Endodermal cell (in vitro differentiated cells): ENCODE results near the gene CLIC6. TPM values are rescaled to one million over a fixed set of nuclear protein-coding genes. Genes with fewer than 3 reads are reported as not detected.

Experiments
- DNase-seq: peaks from one replicate; pipeline ENCODE4 v3.0.0-alpha.2; 2017
- H3K27ac ChIP-seq: 2 replicates; pipeline ENCODE4 v1.5.1; 2013; ENCODE audit warnings: mild to moderate bottlenecking, low read depth, low read length, moderate library complexity
- H3K27me3 ChIP-seq: 2 replicates; pipeline ENCODE4 v1.6.1; 2013; ENCODE audit warnings: mild to moderate bottlenecking, low read length, moderate library complexity; ENCODE audit not compliant: insufficient read depth, control insufficient read depth, poor library complexity, severe bottlenecking
- H3K36me3 ChIP-seq: 2 replicates; pipeline ENCODE4 v1.7.0; 2013; ENCODE audit warnings: mild to moderate bottlenecking, low read length, moderate library complexity; ENCODE audit not compliant: control insufficient read depth, insufficient read depth
- H3K4me1 ChIP-seq: one replicate; pipeline ENCODE4 v1.7.0; 2013; ENCODE audit warnings: low read length; ENCODE audit not compliant: control insufficient read depth, insufficient read depth
- H3K4me3 ChIP-seq: 2 replicates; pipeline ENCODE4 v1.5.1; 2013; ENCODE audit warnings: mild to moderate bottlenecking, low read length, moderate library complexity
- H3K9ac ChIP-seq: 2 replicates; pipeline ENCODE4 v1.6.1; 2013; ENCODE audit warnings: mild to moderate bottlenecking, low read length, moderate library complexity; ENCODE audit not compliant: poor library complexity, severe bottlenecking; ENCODE audit errors: extremely low read depth
- H3K9me3 ChIP-seq: 2 replicates; pipeline ENCODE4 v1.6.1; 2013; ENCODE audit warnings: mild to moderate bottlenecking, low read length, moderate library complexity; ENCODE audit not compliant: control insufficient read depth
- H3K27ac Mint-ChIP-seq: 2 replicates; pipeline ENCODE4 v1.8.0; 2020; ENCODE audit warnings: mixed read lengths
- H3K27me3 Mint-ChIP-seq: 2 replicates; pipeline ENCODE4 v1.8.0; 2021; ENCODE audit warnings: mild to moderate bottlenecking, mixed read lengths; ENCODE audit not compliant: insufficient read depth
- H3K36me3 Mint-ChIP-seq: 2 replicates; pipeline ENCODE4 v1.8.0; 2020; ENCODE audit warnings: low read depth, mixed read lengths
- H3K4me1 Mint-ChIP-seq: 2 replicates; pipeline ENCODE4 v1.8.0; 2020; ENCODE audit warnings: mixed read lengths
- H3K4me3 Mint-ChIP-seq: 2 replicates; pipeline ENCODE4 v1.8.0; 2020; ENCODE audit warnings: mild to moderate bottlenecking, moderate library complexity, mixed read lengths
- H3K9me3 Mint-ChIP-seq: 2 replicates; pipeline ENCODE4 v1.8.0; 2020; ENCODE audit warnings: mild to moderate bottlenecking, mixed read lengths
- WGBS, 2 experiments: methylation state at CpG; one replicate each; pipeline versions ENCODE4 v1.1.5 to v1.1.7; 2013; ENCODE audit warnings: missing lambda C conversion rate in 2 of 2, mixed read lengths in 1 of 2; ENCODE audit not compliant: insufficient coverage in 1 of 2, insufficient read length in 1 of 2; 5-methylcytosine and 5-hydroxymethylcytosine counted together
- total RNA-seq, 2 donors: library from RNA; stranded (reverse); fragmentation: NEBNext Ultra II Directional in 1 of 2; extraction: Animal tissue kit (Norgen Biotek cat#: 25700) in 1 of 2; gene quantifications; 2 replicates in 1 of 2; 3 replicates in 1 of 2; pipeline ENCODE4 v1.2.1, GENCODE V29; 2021
- TF ChIP-seq, protein P1 (sequence below): fragments of 200-600 bp; sonication (generic); conservative IDR thresholded peaks from 2 replicates; pipeline ENCODE4 v1.5.0; 2021; ENCODE audit warnings: antibody characterized with exemption, mild to moderate bottlenecking

The CLIC6 gene
- total RNA-seq, 2 donors from 2014 or later = 1.7 to 2.4 TPM

DNA sequence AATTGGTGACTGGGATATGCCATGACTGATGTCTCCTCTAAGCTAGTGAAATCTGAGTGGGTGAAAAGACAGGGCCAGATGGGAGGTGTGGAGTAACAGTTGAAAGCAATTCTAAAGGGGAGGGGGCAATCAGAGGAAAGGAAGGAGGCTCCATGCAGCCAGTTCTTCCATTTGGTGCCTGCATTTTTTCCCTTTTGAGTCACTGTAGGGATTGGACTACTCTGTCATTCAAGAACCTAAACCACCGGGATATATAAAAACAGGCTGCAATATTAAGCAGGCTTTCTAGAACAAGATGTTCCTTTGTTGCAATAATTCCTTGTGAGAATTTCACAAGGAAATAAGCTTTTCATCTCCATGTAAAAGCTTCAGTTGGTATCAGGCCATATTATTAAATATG is 18.3 kb downstream of the CLIC6 start:
- Histone ChIP-seq H3K4me1 (no peaks in the 10 kb centered on the region), H3K27ac (no peak overlapping the region), H3K4me3 (no peak overlapping the region), H3K27me3 (no peaks in the 10 kb centered on the region), H3K9me3 (no peaks in the 10 kb centered on the region), H3K9ac (no peak overlapping the region), H3K36me3 (no peaks in the 10 kb centered on the region)
- Mint-ChIP-seq H3K27ac (no peak overlapping the region), H3K4me1 (peaks cover 3% of the 10 kb centered on the region), H3K27me3 (peaks cover 7% of the 10 kb centered on the region), H3K36me3 (no peaks in the 10 kb centered on the region), H3K4me3 (no peak overlapping the region), H3K9me3 (peaks cover 5% of the 10 kb centered on the region)
- no peak for DNase-seq
- TF ChIP-seq, protein P1, sequence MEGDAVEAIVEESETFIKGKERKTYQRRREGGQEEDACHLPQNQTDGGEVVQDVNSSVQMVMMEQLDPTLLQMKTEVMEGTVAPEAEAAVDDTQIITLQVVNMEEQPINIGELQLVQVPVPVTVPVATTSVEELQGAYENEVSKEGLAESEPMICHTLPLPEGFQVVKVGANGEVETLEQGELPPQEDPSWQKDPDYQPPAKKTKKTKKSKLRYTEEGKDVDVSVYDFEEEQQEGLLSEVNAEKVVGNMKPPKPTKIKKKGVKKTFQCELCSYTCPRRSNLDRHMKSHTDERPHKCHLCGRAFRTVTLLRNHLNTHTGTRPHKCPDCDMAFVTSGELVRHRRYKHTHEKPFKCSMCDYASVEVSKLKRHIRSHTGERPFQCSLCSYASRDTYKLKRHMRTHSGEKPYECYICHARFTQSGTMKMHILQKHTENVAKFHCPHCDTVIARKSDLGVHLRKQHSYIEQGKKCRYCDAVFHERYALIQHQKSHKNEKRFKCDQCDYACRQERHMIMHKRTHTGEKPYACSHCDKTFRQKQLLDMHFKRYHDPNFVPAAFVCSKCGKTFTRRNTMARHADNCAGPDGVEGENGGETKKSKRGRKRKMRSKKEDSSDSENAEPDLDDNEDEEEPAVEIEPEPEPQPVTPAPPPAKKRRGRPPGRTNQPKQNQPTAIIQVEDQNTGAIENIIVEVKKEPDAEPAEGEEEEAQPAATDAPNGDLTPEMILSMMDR = no peak
- WGBS, 2 experiments = 0% methylated on average over 1 of the region's 1 CpG

DNA sequence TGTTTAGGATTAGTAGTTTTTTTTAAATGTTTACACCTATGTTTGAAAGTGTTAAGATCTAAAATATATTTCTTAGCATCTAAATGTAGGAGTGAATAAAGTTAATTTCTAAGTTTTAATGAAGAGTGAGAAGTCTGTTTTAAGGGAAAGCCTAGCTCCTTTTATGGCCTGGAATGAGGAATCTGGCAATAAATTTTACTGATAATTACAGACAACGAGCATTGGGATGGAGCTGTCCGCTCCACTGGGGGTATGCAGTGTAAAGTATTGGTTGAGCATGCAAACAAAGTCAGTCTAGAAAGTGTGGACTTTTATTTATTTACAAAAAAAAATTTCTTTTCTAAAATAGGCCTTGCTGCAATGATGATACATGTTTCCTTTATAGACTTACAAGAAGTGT is 19.0 kb downstream of the CLIC6 start:
- no peak for DNase-seq
- TF ChIP-seq, protein P1 = no peak
- H3K36me3 Mint-ChIP-seq = no peaks in the 10 kb centered on the region
- no peak overlapping the region for H3K27ac ChIP-seq
- 98 to 100% methylated on average over 1 to 2 of the region's 2 CpGs for WGBS, 2 experiments
- peaks cover 7% of the 10 kb centered on the region for H3K27me3 Mint-ChIP-seq
- no peaks in the 10 kb centered on the region for H3K36me3 ChIP-seq
- H3K9me3 Mint-ChIP-seq = peaks cover 5% of the 10 kb centered on the region
- no peak overlapping the region for H3K9ac ChIP-seq
- H3K4me3 Mint-ChIP-seq = no peak overlapping the region
- H3K27ac Mint-ChIP-seq = no peak overlapping the region
- H3K4me1 Mint-ChIP-seq = peaks cover 3% of the 10 kb centered on the region
- peaks cover 5% of the 10 kb centered on the region for H3K27me3 ChIP-seq
- H3K4me1 ChIP-seq = no peaks in the 10 kb centered on the region
- H3K4me3 ChIP-seq = no peak overlapping the region
- no peaks in the 10 kb centered on the region for H3K9me3 ChIP-seq

DNA sequence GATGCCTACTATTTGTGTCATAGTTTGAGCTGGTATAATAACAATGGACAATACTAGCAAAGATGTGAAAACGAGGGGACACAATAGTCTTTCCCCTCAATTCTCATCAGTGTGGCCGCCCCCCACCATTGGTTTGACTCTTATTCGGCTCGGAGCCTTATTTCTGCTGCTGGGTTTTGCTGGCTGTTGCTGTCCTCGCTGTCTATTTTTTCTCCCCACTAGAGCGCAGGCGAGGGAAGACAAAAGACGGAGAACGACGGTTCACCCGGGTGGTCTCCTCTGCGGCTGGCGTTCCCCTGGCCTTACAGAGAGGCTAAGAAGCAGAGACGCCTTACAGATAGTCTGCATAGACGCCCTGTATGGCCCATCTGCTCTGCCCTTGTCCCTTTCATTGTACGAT is 19.4 kb downstream of the CLIC6 start:
- Histone ChIP-seq H3K4me1 (no peaks in the 10 kb centered on the region), H3K27ac (no peak overlapping the region), H3K36me3 (no peaks in the 10 kb centered on the region), H3K27me3 (peaks cover 7% of the 10 kb centered on the region), H3K4me3 (no peak overlapping the region), H3K9me3 (no peaks in the 10 kb centered on the region), H3K9ac (no peak overlapping the region)
- H3K36me3 Mint-ChIP-seq = no peaks in the 10 kb centered on the region
- H3K27ac Mint-ChIP-seq = no peak overlapping the region
- WGBS, 2 experiments = 89 to 93% methylated on average over 16 of the region's 16 CpGs
- no peak overlapping the region for H3K4me3 Mint-ChIP-seq
- peaks cover 5% of the 10 kb centered on the region for H3K9me3 Mint-ChIP-seq
- peaks cover 7% of the 10 kb centered on the region for H3K27me3 Mint-ChIP-seq
- DNase-seq = no peak
- H3K4me1 Mint-ChIP-seq = peaks cover 3% of the 10 kb centered on the region
- TF ChIP-seq, protein P1 = no peak
